K562 (cell line): ENCODE measurements around the gene ANAPC4. TPM values are rescaled to one million over a fixed set of nuclear protein-coding genes. Genes with fewer than 3 reads are reported as not detected.

Experiments used
- ATAC-seq: fragments of 200-7000 bp; cut with Tn5 transposase; 3 replicates; pipeline ENCODE4 v1.9.1; 2020; ENCODE audit warnings: moderate library complexity
- BruUV-seq: library from RNA; stranded (reverse); fragments of 400-500 nt; replicated peaks from 2 replicates; lab custom pipeline; 2021; lab: Mats Ljungman, UMichigan
- CTCF ChIA-PET: fragments of 300-600 bp; formaldehyde crosslinking; extraction: SDS; loops from one replicate; lab custom pipeline; 2021; ENCODE audit warnings: low intra/inter-chr PET ratio; lab: Yijun Ruan, JAX
- POLR2A ChIA-PET: fragments of 300-600, 350-650 bp; sonication (Branson Sonifier 250); formaldehyde crosslinking; extraction: SDS; loops from one replicate; lab custom pipeline; 2021; ENCODE audit warnings: antibody characterized with exemption, inconsistent platforms; lab: Yijun Ruan, JAX
- DNase-seq, 4 experiments: peaks; one replicate each; pipeline versions ENCODE4 v3.0.0 to v3.0.0-alpha.2; 2011 to 2018; ENCODE audit warnings: low spot score in 3 of 4, mixed read lengths in 3 of 4; ENCODE audit errors: extremely low read depth in 1 of 4
- FAIRE-seq: peaks from 2 replicates; lab custom pipeline; 2011; peaks lifted over from hg19 to GRCh38; lab: Jason Lieb, UNC
- H2AFZ ChIP-seq: 2 replicates; pipeline ENCODE4 v1.6.0; 2011; ENCODE audit warnings: low read depth, low read length, control low read depth, inconsistent platforms
- H3K27ac ChIP-seq: fragments of 200-600 bp; 3 replicates; pipeline ENCODE4 v1.8.0; 2011; ENCODE audit warnings: low read depth, mild to moderate bottlenecking, control low read depth, inconsistent platforms, low read length, moderate library complexity, mixed read lengths; ENCODE audit errors: extremely low read depth
- H3K27me3 ChIP-seq, 2 experiments: fragments of 300-600 bp in 1 of 2; 2 replicates in 1 of 2; 3 replicates in 1 of 2; pipeline versions ENCODE4 v1.6.0 to v1.8.0; 2011; ENCODE audit warnings: inconsistent platforms in 2 of 2, low read length in 2 of 2, mild to moderate bottlenecking in 1 of 2, mixed read lengths in 1 of 2, moderate library complexity in 1 of 2; ENCODE audit not compliant: control insufficient read depth in 2 of 2, insufficient read depth in 2 of 2
- H3K36me3 ChIP-seq: fragments of 300-600 bp; 3 replicates; pipeline ENCODE4 v1.8.0; 2011; ENCODE audit warnings: mild to moderate bottlenecking, low read length, inconsistent platforms; ENCODE audit not compliant: control insufficient read depth, insufficient read depth
- H3K4me1 ChIP-seq, 2 experiments: fragments of 200-600 bp in 1 of 2; replicated peaks in 1 of 2; 2 replicates in 1 of 2; 3 replicates in 1 of 2; pipeline versions ENCODE4 v1.5.1 to v1.8.0; 2011; ENCODE audit warnings: inconsistent platforms in 2 of 2, low read length in 2 of 2, mild to moderate bottlenecking in 1 of 2, mixed read lengths in 1 of 2, moderate library complexity in 1 of 2; ENCODE audit not compliant: control insufficient read depth in 2 of 2, insufficient read depth in 2 of 2
- H3K4me2 ChIP-seq: 2 replicates; pipeline ENCODE4 v1.6.1; 2011; ENCODE audit warnings: low read length, control low read depth, inconsistent platforms, mixed read lengths; ENCODE audit not compliant: insufficient read depth
- H3K4me3 ChIP-seq: fragments of 200-600 bp; sonication (generic), shearing (Covaris generic); 2 replicates; pipeline ENCODE4 v1.5.1; 2016; ENCODE audit warnings: control low read depth, inconsistent platforms
- H3K79me2 ChIP-seq: fragments of 200-600 bp; 3 replicates; pipeline ENCODE4 v1.8.0; 2011; ENCODE audit warnings: low read length, inconsistent platforms; ENCODE audit not compliant: control insufficient read depth, insufficient read depth
- H3K9ac ChIP-seq, 2 experiments: 2 replicates each; pipeline versions ENCODE4 v1.6.0 to v1.6.1; 2011; ENCODE audit warnings: low read depth in 2 of 2, low read length in 2 of 2, control low read depth in 1 of 2, inconsistent platforms in 1 of 2, mild to moderate bottlenecking in 1 of 2, mixed read lengths in 1 of 2; ENCODE audit not compliant: insufficient read depth in 1 of 2
- H3K9me1 ChIP-seq: one replicate; pipeline ENCODE4 v1.6.0; 2011; ENCODE audit warnings: inconsistent platforms, mild to moderate bottlenecking, low read length, moderate library complexity; ENCODE audit not compliant: control insufficient read depth, insufficient read depth
- H3K9me3 ChIP-seq: replicated peaks from 2 replicates; pipeline ENCODE4 v1.5.1; 2011; ENCODE audit warnings: low read depth, low read length, inconsistent platforms; ENCODE audit not compliant: control insufficient read depth, insufficient read depth
- H4K20me1 ChIP-seq: replicated peaks from 2 replicates; pipeline ENCODE4 v1.6.1; 2011; ENCODE audit warnings: low read length, inconsistent platforms, mixed read lengths; ENCODE audit not compliant: control insufficient read depth, insufficient read depth
- ATF1 ChIP-seq, 2 experiments: fragments of 450-650 bp in 1 of 2; IDR thresholded peaks; 2 replicates each; pipeline ENCODE4 v1.6.1; 2016; ENCODE audit warnings: missing compliant biosample characterization in 1 of 2, missing genetic modification characterization in 1 of 2
- DACH1 ChIP-seq: fragments of 450-650 bp; IDR thresholded peaks from 2 replicates; pipeline ENCODE4 v1.6.1; 2018; ENCODE audit not compliant: partially characterized antibody
- ELK3 ChIP-seq: fragments of 450-650 bp; formaldehyde crosslinking; IDR thresholded peaks from 2 replicates; pipeline ENCODE4 v1.4.0; 2020; ENCODE audit warnings: mild to moderate bottlenecking
- ILF3 ChIP-seq: fragments of 450-650 bp; IDR thresholded peaks from 2 replicates; pipeline ENCODE4 v1.6.1; 2018; ENCODE audit warnings: antibody characterized with exemption, mild to moderate bottlenecking, moderate library complexity, borderline replicate concordance
- LARP7 ChIP-seq: fragments of 450-650 bp; IDR thresholded peaks from 2 replicates; pipeline ENCODE4 v1.6.1; 2016
- MEF2D ChIP-seq: conservative IDR thresholded peaks from 2 replicates; pipeline ENCODE4 v1.6.1; 2016; ENCODE audit warnings: low read depth, missing genetic modification characterization, missing compliant biosample characterization
- MTA3 ChIP-seq: fragments of 450-650 bp; formaldehyde crosslinking; IDR thresholded peaks from 2 replicates; pipeline ENCODE4 v1.6.1; 2017; ENCODE audit warnings: mild to moderate bottlenecking, borderline replicate concordance
- NFIX ChIP-seq: fragments of 250-450 bp; sonication (Bioruptor Pico); IDR thresholded peaks from 2 replicates; pipeline ENCODE4 v1.4.0; 2020; ENCODE audit warnings: low read depth, mild to moderate bottlenecking, moderate library complexity
- PRMT5 ChIP-seq: sonication (generic); formaldehyde crosslinking; IDR thresholded peaks from 2 replicates; pipeline ENCODE4 v1.5.0; 2020; ENCODE audit warnings: missing genetic modification reagents
- TBL1XR1 ChIP-seq, 2 experiments: IDR thresholded peaks; 2 replicates each; pipeline ENCODE4 v1.6.1; 2012; ENCODE audit warnings: improper control_type of control experiment in 2 of 2, low read length in 2 of 2, mild to moderate bottlenecking in 1 of 2
- TCF7L2 ChIP-seq: fragments of 150-350 bp; IDR thresholded peaks from 2 replicates; pipeline ENCODE4 v1.6.1; 2016; ENCODE audit warnings: low read depth, mild to moderate bottlenecking, low read length, moderate library complexity
- UBTF ChIP-seq, 2 experiments: IDR thresholded peaks; 2 replicates each; pipeline ENCODE4 v1.6.1; 2012; ENCODE audit warnings: improper control_type of control experiment in 2 of 2, low read depth in 2 of 2, low read length in 2 of 2, borderline replicate concordance in 1 of 2
- WGBS: fragments of 100-300 bp; shearing (Covaris generic); methylation state at CpG from one replicate; pipeline ENCODE4 v1.1.6; 2016; ENCODE audit warnings: low coverage, mixed read lengths; ENCODE audit not compliant: insufficient coverage; ENCODE audit errors: missing lambda C conversion rate; 5-methylcytosine and 5-hydroxymethylcytosine counted together
- in situ Hi-C: fragments of 300-500 bp; cut with MboI; formaldehyde crosslinking; loops from 4 replicates; pipeline ENCODE4 v1.15.0; 2018; ENCODE audit warnings: inconsistent platforms, mixed read lengths
- intact Hi-C: fragments of 100-400 bp; cut with micrococcal nuclease; formaldehyde crosslinking; loops from 2 replicates; pipeline ENCODE4 v1.14.2; 2022
- polyA plus RNA-seq, 8 experiments: library from polyadenylated mRNA; depleted of rRNA in 4 of 8; stranded (reverse) in 5 of 8; unstranded in 3 of 8; fragments of >200 nt; fragmentation: Nextera tagmentation in 2 of 8; fragmentation: Illumina TruSeq in 1 of 8; extraction: Ambion mirVana in 2 of 8; extraction: Trizol in 1 of 8; gene quantifications; 2 replicates each; pipeline versions ENCODE4 v1.2.1 to v1.2.3, GENCODE V29; 2011 to 2014; ENCODE audit warnings: inconsistent platforms in 1 of 8, missing spikeins in 1 of 8
- total RNA-seq, 7 experiments: library from RNA; depleted of rRNA in 6 of 7; stranded (reverse); fragments of >200 nt in 6 of 7; fragmentation: Illumina TruSeq in 2 of 7; extraction: Trizol in 2 of 7; gene quantifications; 2 replicates each; pipeline versions ENCODE4 v1.2.1 to v1.2.3, GENCODE V29; 2011 to 2021; ENCODE audit warnings: low replicate concordance in 1 of 7

ANAPC4 gene
- total and polyA plus RNA-seq, 9 of the 15 experiments (the other 6 are each of a cell fraction or from before 2014, with no cell fraction given), result 23.9 to 47.0 (median 31.9) TPM

DNA sequence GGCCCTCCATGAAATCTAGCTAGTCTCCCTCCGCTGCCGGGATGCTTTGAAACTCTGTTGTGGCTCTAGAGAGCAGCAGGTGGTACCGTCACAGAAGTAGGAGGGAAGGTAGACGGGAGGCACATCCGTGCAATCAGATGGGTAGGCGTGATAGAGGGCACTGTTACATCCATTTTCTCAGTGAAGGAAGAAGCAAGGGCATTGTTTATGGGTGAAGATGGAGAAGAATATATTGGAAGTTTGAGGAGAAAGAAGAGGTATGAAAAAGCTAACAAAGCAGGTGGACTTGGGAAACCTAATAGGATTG lies 1.3 kb downstream of the ANAPC4 start:
- 16% methylated on average over 6 of the region's 6 CpGs for WGBS
- H3K36me3 ChIP-seq, result peaks cover 38% of the 10 kb centered on the region
- H3K27me3 ChIP-seq, result no peaks in the 10 kb centered on the region
- ChIA-PET POLR2A (no interaction called here), CTCF (no interaction called here)
- no peaks in the 10 kb centered on the region for H4K20me1 ChIP-seq
- H2AFZ ChIP-seq, result peak overlapping the region; percentile 97; the same call in 1 of the 2 replicates
- intact Hi-C loops (loop anchor here (5.0 kb wide), 1 partner anchor 66 kb away; the partner anchor contains the start of gene ZCCHC4), in situ Hi-C loops (loop anchor here (10.0 kb wide), 1 partner anchor 394 kb away; no protein-coding TSS in a partner anchor)
- TF ChIP-seq ILF3 (no peak), TBL1XR1 (IDR thresholded peaks at IDR 0.05; ENCODE audit: low read length in 2 of 2) (0 out of 4 replicates have a peak, but pooled peaks of 1 of the 2 experiments have one; percentile 1)
- H3K4me3 ChIP-seq, result peak overlapping the region; percentile 69
- H3K9me3 ChIP-seq, result peaks cover 4% of the 10 kb centered on the region; the same call in 1 of the 2 replicates
- DNase-seq (no peak), FAIRE-seq (no peak), ATAC-seq (no peak)
- H3K9me1 ChIP-seq, result no peaks in the 10 kb centered on the region
- H3K27ac ChIP-seq, result no peak overlapping the region
- peak overlapping the region; percentile 95 for H3K4me2 ChIP-seq
- H3K79me2 ChIP-seq, result peaks cover 33% of the 10 kb centered on the region
- peak overlapping the region in 1 of 2 experiments; percentile 76; a peak in 1 of 4 replicates for H3K9ac ChIP-seq
- peaks cover 17% of the 10 kb centered on the region in 2 experiments; a peak in 4 of 5 replicates for H3K4me1 ChIP-seq
- BruUV-seq, result no TSS peak

DNA sequence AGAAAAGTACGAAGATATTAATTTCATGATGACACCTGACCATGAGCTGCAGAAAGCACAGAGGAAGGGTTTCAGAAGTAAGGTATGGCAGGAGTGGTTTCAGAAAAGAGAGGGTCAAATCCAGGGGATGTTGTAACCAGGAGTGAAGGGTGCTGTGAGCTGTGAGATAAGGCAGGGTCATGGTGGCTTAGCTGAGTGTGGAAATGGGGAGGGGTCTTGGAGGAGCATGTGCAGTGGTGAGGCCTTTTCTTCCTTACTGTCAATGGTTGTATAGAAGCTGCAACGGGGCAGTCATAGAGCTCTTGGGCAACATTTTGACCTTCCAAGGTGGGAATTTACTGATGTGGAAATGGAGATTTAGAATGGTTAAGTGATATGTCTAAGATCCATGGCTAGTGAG lies 2.5 kb downstream of the ANAPC4 start:
- Histone ChIP-seq H3K27ac (peak overlapping the region; percentile 60), H3K9me1 (no peaks in the 10 kb centered on the region), H2AFZ (peak overlapping the region; percentile 67; the same call in 1 of the 2 replicates), H3K9me3 (peaks cover 4% of the 10 kb centered on the region; the same call in 1 of the 2 replicates), H3K9ac (peak overlapping the region in 1 of 2 experiments; percentile 38; a peak in 1 of 4 replicates), H3K4me2 (peak overlapping the region; percentile 95), H4K20me1 (no peaks in the 10 kb centered on the region), H3K36me3 (peaks cover 50% of the 10 kb centered on the region), H3K27me3 (no peaks in the 10 kb centered on the region), H3K4me3 (no peak overlapping the region; the same call in 1 of the 2 replicates), H3K4me1 (peaks cover 17% of the 10 kb centered on the region in 2 experiments; a peak in 4 of 5 replicates), H3K79me2 (peaks cover 33% of the 10 kb centered on the region)
- 44% methylated on average over 2 of the region's 2 CpGs for WGBS
- POLR2A ChIA-PET, result interaction anchor here (0.6 kb wide), 1 partner anchor 306 kb away, joined by 3 read pairs; no protein-coding TSS in a partner anchor
- peak; percentile 10 for ATAC-seq
- CTCF ChIA-PET, result no interaction called here
- intact Hi-C loops, result loop anchor here (5.0 kb wide), 1 partner anchor 67 kb away; the partner anchor contains the start of gene ZCCHC4
- FAIRE-seq, result peak; percentile 76
- BruUV-seq, result no TSS peak
- in situ Hi-C loops, result loop anchor here (10.0 kb wide), 1 partner anchor 395 kb away; no protein-coding TSS in a partner anchor
- DNase-seq, result peak; percentile 16 to 67 (median 38)
- TF ChIP-seq NFIX (CRISPR knock-in tag) (no peak), ELK3 (no peak), PRMT5 (CRISPR knock-in tag) (no peak), UBTF (IDR thresholded peaks at IDR 0.05; ENCODE audit: borderline replicate concordance in 1 of 2, low read depth in 2 of 2, low read length in 2 of 2) (no peak), DACH1 (no peak), MTA3 (no peak), TCF7L2 (no peak), LARP7 (no peak), ATF1 (CRISPR knock-in tag; IDR thresholded peaks at IDR 0.05) (no peak), ATF1 (tag; IDR thresholded peaks at IDR 0.05) (no peak), MEF2D (no peak)
